K562 (cell line): ENCODE data around the gene TFDP3. TPM values are rescaled to one million over a fixed set of nuclear protein-coding genes. Genes with fewer than 3 reads are reported as not detected.

ENCODE experiments used
- ATAC-seq: fragments of 200-7000 bp; cut with Tn5 transposase; 3 replicates; pipeline ENCODE4 v1.9.1; 2020; ENCODE audit warnings: moderate library complexity
- BruUV-seq: library from RNA; stranded (reverse); fragments of 400-500 nt; replicated peaks from 2 replicates; lab custom pipeline; 2021; lab: Mats Ljungman, UMichigan
- CTCF ChIA-PET: fragments of 300-600 bp; formaldehyde crosslinking; extraction: SDS; loops from one replicate; lab custom pipeline; 2021; ENCODE audit warnings: low intra/inter-chr PET ratio; lab: Yijun Ruan, JAX
- POLR2A ChIA-PET: fragments of 300-600, 350-650 bp; sonication (Branson Sonifier 250); formaldehyde crosslinking; extraction: SDS; loops from one replicate; lab custom pipeline; 2021; ENCODE audit warnings: antibody characterized with exemption, inconsistent platforms; lab: Yijun Ruan, JAX
- DNase-seq, 4 experiments: peaks; one replicate each; pipeline versions ENCODE4 v3.0.0 to v3.0.0-alpha.2; 2011 to 2018; ENCODE audit warnings: low spot score in 3 of 4, mixed read lengths in 3 of 4; ENCODE audit errors: extremely low read depth in 1 of 4
- FAIRE-seq: peaks from 2 replicates; lab custom pipeline; 2011; peaks lifted over from hg19 to GRCh38; lab: Jason Lieb, UNC
- H2AFZ ChIP-seq: 2 replicates; pipeline ENCODE4 v1.6.0; 2011; ENCODE audit warnings: low read depth, low read length, control low read depth, inconsistent platforms
- H3K27ac ChIP-seq: fragments of 200-600 bp; 3 replicates; pipeline ENCODE4 v1.8.0; 2011; ENCODE audit warnings: low read depth, mild to moderate bottlenecking, control low read depth, inconsistent platforms, low read length, moderate library complexity, mixed read lengths; ENCODE audit errors: extremely low read depth
- H3K27me3 ChIP-seq, 2 experiments: fragments of 300-600 bp in 1 of 2; 2 replicates in 1 of 2; 3 replicates in 1 of 2; pipeline versions ENCODE4 v1.6.0 to v1.8.0; 2011; ENCODE audit warnings: inconsistent platforms in 2 of 2, low read length in 2 of 2, mild to moderate bottlenecking in 1 of 2, mixed read lengths in 1 of 2, moderate library complexity in 1 of 2; ENCODE audit not compliant: control insufficient read depth in 2 of 2, insufficient read depth in 2 of 2
- H3K36me3 ChIP-seq: fragments of 300-600 bp; 3 replicates; pipeline ENCODE4 v1.8.0; 2011; ENCODE audit warnings: mild to moderate bottlenecking, low read length, inconsistent platforms; ENCODE audit not compliant: control insufficient read depth, insufficient read depth
- H3K4me1 ChIP-seq, 2 experiments: fragments of 200-600 bp in 1 of 2; replicated peaks in 1 of 2; 2 replicates in 1 of 2; 3 replicates in 1 of 2; pipeline versions ENCODE4 v1.5.1 to v1.8.0; 2011; ENCODE audit warnings: inconsistent platforms in 2 of 2, low read length in 2 of 2, mild to moderate bottlenecking in 1 of 2, mixed read lengths in 1 of 2, moderate library complexity in 1 of 2; ENCODE audit not compliant: control insufficient read depth in 2 of 2, insufficient read depth in 2 of 2
- H3K4me2 ChIP-seq: 2 replicates; pipeline ENCODE4 v1.6.1; 2011; ENCODE audit warnings: low read length, control low read depth, inconsistent platforms, mixed read lengths; ENCODE audit not compliant: insufficient read depth
- H3K4me3 ChIP-seq: fragments of 200-600 bp; sonication (generic), shearing (Covaris generic); 2 replicates; pipeline ENCODE4 v1.5.1; 2016; ENCODE audit warnings: control low read depth, inconsistent platforms
- H3K79me2 ChIP-seq: fragments of 200-600 bp; 3 replicates; pipeline ENCODE4 v1.8.0; 2011; ENCODE audit warnings: low read length, inconsistent platforms; ENCODE audit not compliant: control insufficient read depth, insufficient read depth
- H3K9ac ChIP-seq, 2 experiments: 2 replicates each; pipeline versions ENCODE4 v1.6.0 to v1.6.1; 2011; ENCODE audit warnings: low read depth in 2 of 2, low read length in 2 of 2, control low read depth in 1 of 2, inconsistent platforms in 1 of 2, mild to moderate bottlenecking in 1 of 2, mixed read lengths in 1 of 2; ENCODE audit not compliant: insufficient read depth in 1 of 2
- H3K9me1 ChIP-seq: one replicate; pipeline ENCODE4 v1.6.0; 2011; ENCODE audit warnings: inconsistent platforms, mild to moderate bottlenecking, low read length, moderate library complexity; ENCODE audit not compliant: control insufficient read depth, insufficient read depth
- H3K9me3 ChIP-seq: replicated peaks from 2 replicates; pipeline ENCODE4 v1.5.1; 2011; ENCODE audit warnings: low read depth, low read length, inconsistent platforms; ENCODE audit not compliant: control insufficient read depth, insufficient read depth
- H4K20me1 ChIP-seq: replicated peaks from 2 replicates; pipeline ENCODE4 v1.6.1; 2011; ENCODE audit warnings: low read length, inconsistent platforms, mixed read lengths; ENCODE audit not compliant: control insufficient read depth, insufficient read depth
- CBX2 ChIP-seq: fragments of 200-600 bp; sonication (generic); IDR thresholded peaks from one replicate; pipeline ENCODE4 v1.6.1; 2012; ENCODE audit warnings: mild to moderate bottlenecking, low read length, inconsistent platforms; ENCODE audit not compliant: insufficient read depth, poor library complexity, severe bottlenecking
- CREBBP ChIP-seq: IDR thresholded peaks from one replicate; pipeline ENCODE4 v1.6.1; 2012; ENCODE audit warnings: low read depth, mild to moderate bottlenecking, control low read depth, inconsistent platforms, low read length
- ZC3H8 ChIP-seq: fragments of 450-650 bp; IDR thresholded peaks from 2 replicates; pipeline ENCODE4 v1.6.1; 2017
- ZFP91 ChIP-seq: sonication (generic); formaldehyde crosslinking; IDR thresholded peaks from 2 replicates; pipeline ENCODE4 v1.8.0; 2022; ENCODE audit warnings: mild to moderate bottlenecking, missing genetic modification reagents
- ZNF699 ChIP-seq: fragments of 250-450 bp; sonication (Bioruptor Pico); IDR thresholded peaks from 2 replicates; pipeline ENCODE4 v1.8.0; 2021; ENCODE audit warnings: mild to moderate bottlenecking, moderate library complexity; ENCODE audit not compliant: insufficient replicate concordance
- WGBS: fragments of 100-300 bp; shearing (Covaris generic); methylation state at CpG from one replicate; pipeline ENCODE4 v1.1.6; 2016; ENCODE audit warnings: low coverage, mixed read lengths; ENCODE audit not compliant: insufficient coverage; ENCODE audit errors: missing lambda C conversion rate; 5-methylcytosine and 5-hydroxymethylcytosine counted together
- in situ Hi-C: fragments of 300-500 bp; cut with MboI; formaldehyde crosslinking; loops from 4 replicates; pipeline ENCODE4 v1.15.0; 2018; ENCODE audit warnings: inconsistent platforms, mixed read lengths
- intact Hi-C: fragments of 100-400 bp; cut with micrococcal nuclease; formaldehyde crosslinking; loops from 2 replicates; pipeline ENCODE4 v1.14.2; 2022
- polyA plus RNA-seq, 8 experiments: library from polyadenylated mRNA; depleted of rRNA in 4 of 8; stranded (reverse) in 5 of 8; unstranded in 3 of 8; fragments of >200 nt; fragmentation: Nextera tagmentation in 2 of 8; fragmentation: Illumina TruSeq in 1 of 8; extraction: Ambion mirVana in 2 of 8; extraction: Trizol in 1 of 8; gene quantifications; 2 replicates each; pipeline versions ENCODE4 v1.2.1 to v1.2.3, GENCODE V29; 2011 to 2014; ENCODE audit warnings: inconsistent platforms in 1 of 8, missing spikeins in 1 of 8
- total RNA-seq, 7 experiments: library from RNA; depleted of rRNA in 6 of 7; stranded (reverse); fragments of >200 nt in 6 of 7; fragmentation: Illumina TruSeq in 2 of 7; extraction: Trizol in 2 of 7; gene quantifications; 2 replicates each; pipeline versions ENCODE4 v1.2.1 to v1.2.3, GENCODE V29; 2011 to 2021; ENCODE audit warnings: low replicate concordance in 1 of 7

Gene TFDP3
- total and polyA plus RNA-seq, 9 of the 15 experiments (the other 6 are each of a cell fraction or from before 2014, with no cell fraction given): 0.09 to 0.25 (median 0.12) TPM; not detected in 5

GRCh38 chrX:133175162-133175561, 43.0 kb downstream of the TFDP3 start:
- no peaks in the 10 kb centered on the region for H4K20me1 ChIP-seq
- no peaks in the 10 kb centered on the region for H3K79me2 ChIP-seq
- H2AFZ ChIP-seq: no peak overlapping the region
- intact Hi-C loops (loop anchor here (10.0 kb wide), 1 partner anchor 200 kb away; no protein-coding TSS in a partner anchor), in situ Hi-C loops (no loop called here)
- H3K4me2 ChIP-seq: no peak overlapping the region
- TF ChIP-seq ZC3H8: no peak
- no peak for TF ChIP-seq ZNF699 (CRISPR knock-in tag)
- no peak for TF ChIP-seq CREBBP
- TF ChIP-seq ZFP91: no peak
- TF ChIP-seq CBX2: no peak
- no peaks in the 10 kb centered on the region for H3K36me3 ChIP-seq
- no peaks in the 10 kb centered on the region for H3K4me1 ChIP-seq
- 4% methylated on average over 2 of the region's 2 CpGs for WGBS
- ChIA-PET CTCF (no interaction called here), POLR2A (no interaction called here)
- H3K27ac ChIP-seq: no peak overlapping the region
- DNase-seq (no peak), ATAC-seq (no peak), FAIRE-seq (no peak)
- no peak overlapping the region for H3K9ac ChIP-seq
- BruUV-seq: no TSS peak
- H3K27me3 ChIP-seq: no peaks in the 10 kb centered on the region
- H3K9me3 ChIP-seq: no peaks in the 10 kb centered on the region
- no peaks in the 10 kb centered on the region for H3K9me1 ChIP-seq
- no peak overlapping the region for H3K4me3 ChIP-seq
